Fibroblast of upper back skin (primary cell): Measurements from ENCODE around the gene MOB3A.

Source experiments
- DNase-seq: peaks from one replicate; pipeline ENCODE4 v3.0.0-alpha.2; 2013

MOB3A gene

GRCh38 chr19:2056837-2057192 lies 39.3 kb downstream of the MOB3A start:
- no peak for DNase-seq

DNA sequence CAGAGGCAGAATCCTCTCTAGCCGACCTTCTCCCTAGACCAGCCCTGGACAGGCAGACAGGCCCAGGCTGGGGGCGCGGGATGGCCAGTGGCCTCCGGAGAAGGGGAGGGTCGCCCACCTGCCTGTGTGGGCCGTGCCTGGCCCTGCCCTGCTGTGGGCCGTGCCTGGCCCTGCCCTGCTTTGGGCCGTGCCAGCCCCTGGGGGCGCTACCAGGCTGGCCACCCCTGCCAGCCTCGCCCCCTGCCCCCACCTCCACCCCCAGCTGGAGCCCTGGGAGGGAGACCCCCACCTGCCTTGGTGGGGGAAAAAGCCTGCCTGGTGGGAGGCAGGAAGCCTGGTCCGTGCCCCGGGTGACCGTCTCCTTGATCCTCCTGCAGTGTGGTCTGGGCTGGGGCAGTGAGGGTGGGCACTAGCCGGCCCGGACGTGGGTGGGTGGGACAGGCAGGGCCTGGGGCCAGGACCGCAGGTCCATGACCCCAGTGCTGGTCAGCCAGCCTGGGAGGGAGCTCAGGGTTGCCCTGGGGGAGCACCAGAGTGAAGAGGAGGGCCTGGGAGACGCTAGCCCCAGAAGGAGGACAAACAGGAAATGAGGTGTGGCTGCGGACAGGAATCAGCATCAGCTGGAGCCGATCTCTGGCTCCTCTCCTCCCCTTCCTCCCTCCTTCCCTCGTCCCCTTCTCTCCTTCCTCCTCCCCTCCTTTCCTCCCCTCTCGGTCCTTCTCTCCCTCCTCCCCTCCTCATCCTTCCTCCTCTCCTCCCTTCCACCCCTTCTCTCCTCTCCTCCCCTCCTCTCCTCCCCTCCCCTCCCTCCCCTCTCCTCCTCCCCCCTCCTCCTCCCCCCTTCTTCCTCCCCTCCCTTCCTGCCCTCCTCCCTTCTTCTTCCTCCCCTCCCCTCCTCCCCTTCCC lies 39.9 kb downstream of the MOB3A start:
- peak; percentile 79 for DNase-seq

- no peak for DNase-seq
Measured at GRCh38 chr19:2054763-2055162, 41.4 kb downstream of the MOB3A start.

DNA sequence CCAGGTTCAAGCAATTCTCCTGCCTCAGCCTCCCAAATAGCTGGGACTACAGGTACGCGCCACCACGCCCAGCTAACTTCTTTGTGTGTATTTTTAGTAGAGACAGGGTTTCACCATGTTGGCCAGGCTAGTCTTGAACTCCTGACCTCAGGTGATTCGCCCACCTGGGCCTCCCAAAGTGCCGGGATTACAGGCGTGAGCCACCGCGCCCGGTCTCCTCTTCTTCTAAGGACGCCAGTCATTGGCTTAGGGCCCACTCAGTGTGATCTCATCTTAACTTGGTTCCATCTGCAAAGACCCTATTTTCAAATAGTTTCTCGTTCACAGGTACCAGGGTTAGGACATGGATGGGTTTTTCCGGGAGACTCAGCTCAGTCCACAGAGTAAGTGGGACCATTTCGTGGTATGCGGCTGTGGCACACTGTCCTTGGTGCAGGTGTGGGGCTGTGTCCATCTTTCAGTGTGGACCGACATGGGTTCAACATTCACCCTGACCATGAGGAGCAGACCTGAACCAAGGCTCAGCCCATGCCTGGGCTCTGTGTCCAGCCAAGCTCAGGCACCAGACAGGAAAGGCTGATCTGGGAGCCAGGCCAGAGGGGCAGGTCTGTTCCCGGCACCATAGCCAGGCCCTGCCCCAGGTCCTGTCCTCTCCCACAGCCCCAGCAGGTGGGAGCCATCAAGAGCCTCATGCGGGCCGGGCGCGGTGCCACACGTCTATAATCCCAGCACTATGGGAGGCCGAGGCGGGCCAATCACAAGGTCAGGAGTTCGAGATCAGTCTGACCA lies 42.3 kb downstream of the MOB3A start:
- DNase-seq = peak; percentile 24

DNA sequence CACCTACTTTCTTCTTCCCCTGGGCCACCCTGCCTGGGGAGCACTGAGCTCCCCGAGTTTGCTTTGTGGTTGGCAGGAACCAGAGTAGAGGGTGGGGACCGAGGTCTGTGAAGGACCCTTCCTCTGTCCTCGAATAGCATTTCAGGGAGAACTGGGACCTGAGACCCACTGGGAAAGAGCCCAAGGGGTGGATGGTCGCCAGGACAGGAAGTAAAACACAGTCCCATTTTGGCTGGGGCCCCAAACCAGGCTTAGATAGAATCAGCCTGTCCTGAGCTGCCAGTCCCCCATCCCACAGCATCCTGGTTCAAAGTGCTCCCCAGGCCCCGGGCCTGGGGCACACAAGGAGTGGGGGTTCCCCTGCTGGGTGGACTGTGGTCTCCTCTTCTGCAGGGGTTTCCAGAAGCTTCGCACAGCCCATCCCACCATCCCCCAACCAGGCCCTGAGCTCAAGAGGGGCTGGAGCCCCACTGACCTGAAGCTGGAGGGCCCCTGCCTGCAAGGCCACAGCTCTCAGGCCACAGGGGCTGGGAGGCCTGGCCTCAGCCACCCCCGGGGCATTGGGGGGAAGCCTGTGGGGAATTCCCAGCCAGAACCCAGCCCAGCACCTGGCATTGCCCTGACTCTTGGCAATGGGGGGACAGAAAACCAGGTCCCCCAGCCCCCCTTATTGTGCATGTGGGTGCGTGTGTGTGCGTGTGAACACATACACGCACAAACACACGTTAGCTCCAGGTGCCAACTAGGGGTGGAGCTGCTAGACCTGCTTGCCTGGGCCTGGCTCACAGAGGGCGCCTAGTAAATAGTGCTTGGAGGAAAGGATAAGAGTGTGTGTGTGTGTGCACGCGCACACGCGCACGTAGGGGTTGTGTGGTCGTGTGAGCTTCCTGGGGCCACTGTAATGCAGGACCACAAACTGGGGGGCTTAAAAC lies 44.1 kb downstream of the MOB3A start:
- DNase-seq = no peak

- peak; percentile 86 for DNase-seq
Measured at GRCh38 chr19:2050991-2051772, 44.9 kb downstream of the MOB3A start, which contains the start of gene MKNK2. Gene MKNK2, minus strand, starts transcription at chr19:2051244. Its CDS starts 393 bp downstream, at chr19:2050851.

DNA sequence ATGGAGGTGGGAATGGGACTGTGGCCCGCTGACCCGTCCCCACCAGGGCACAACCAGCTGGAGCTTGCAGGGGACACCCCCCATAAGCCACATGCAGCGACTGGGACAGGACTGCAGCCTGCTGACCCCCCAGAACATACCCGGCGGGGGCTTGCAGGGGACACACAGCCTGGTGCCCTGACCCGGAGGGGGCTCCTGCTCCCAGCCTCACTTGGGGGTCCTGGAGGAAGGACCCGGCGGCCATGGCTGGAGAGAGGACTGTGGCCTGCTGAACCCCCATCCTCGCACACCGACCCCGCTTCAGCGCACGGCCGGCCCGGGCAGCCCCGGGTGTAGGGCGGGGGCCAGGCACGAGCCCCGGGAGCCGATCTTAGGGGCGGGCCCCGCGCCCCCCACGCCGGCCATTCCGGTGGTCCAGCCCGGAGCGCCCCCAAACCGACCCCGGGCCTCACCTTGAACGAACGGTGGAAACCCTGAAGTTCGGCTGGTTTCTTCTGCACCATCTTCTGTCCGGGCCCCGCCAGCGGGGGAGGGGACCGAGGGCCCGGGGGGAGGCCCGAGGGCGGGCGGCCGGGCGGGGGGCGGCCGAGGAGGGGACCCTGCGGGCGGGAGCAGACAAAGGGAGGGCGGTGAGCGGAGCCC lies 45.7 kb downstream of the MOB3A start:
- DNase-seq = no peak

- peak; percentile 39 for DNase-seq
Measured at GRCh38 chr19:2049741-2050348, 46.3 kb downstream of the MOB3A start.

DNA sequence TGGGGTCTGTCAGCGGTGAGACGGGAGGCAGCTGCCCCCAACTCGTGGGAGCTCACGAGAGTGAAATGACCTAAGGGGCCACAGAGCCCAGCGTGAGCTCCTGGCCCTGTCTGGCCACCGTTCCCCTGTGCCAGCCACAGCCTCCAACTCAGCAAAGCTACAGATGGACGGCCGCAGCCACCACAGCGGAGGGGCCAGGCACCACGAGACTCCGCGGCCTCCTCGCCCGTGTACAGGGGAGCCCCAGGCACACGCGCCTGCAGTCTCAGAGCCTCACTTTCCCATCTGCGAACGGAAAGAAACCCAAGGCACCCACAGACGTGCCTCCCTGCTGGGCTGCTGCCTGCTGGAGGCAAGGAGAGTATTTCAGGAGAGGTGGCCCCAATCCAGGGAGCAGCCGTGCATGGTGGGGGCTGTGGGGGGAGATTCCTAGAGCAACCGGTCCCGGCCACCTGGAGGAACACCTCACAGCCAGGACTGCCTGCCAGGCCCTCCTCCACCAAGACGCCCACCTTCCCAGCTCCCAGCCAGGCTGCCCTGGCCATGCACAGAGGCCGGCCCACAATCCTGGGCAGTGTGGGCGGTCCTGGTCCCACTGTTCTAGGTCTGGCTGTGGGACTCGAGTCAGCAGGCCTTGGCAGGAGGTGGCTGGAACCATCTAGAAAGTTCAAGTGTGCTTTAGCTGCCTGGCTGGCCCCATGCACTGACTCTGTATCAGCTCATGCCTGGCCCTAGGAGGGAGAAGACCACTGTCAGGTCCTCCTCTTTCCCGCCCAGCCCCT lies 47.0 kb downstream of the MOB3A start:
- no peak for DNase-seq

GRCh38 chr19:2048104-2048958 lies 47.8 kb downstream of the MOB3A start:
- no peak for DNase-seq

DNA sequence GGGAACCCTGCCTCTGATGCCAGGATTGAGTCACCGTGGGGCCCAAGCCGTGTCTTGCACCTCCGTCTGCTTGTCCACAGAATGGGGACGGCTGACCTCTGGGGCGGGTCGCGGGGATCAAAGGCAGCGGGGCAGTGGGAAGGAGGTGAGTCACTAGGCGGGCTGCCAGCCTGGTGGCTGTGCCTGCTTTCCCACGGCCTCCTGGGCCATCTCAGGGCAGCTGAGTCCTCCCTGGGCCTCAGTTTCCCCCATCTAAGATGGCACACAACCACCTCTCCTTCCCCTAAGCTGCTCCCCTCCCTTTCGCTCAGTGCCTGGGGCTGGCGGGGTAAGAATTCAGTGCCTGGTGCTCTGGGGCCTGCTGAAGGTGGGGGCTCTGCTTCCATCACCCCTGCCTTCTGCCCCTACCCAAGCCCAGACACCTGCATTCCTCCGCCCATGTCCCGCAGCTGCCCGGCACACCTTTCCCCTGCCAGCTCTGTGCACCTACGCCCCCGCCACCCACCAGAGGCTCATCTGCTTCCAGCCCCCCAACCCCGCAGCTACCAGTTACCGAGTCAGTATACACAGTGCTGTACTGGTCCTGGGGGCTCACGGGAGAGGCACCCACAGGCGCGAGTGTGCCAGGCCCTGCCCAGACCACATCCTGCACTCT lies 48.5 kb downstream of the MOB3A start:
- no peak for DNase-seq

DNA sequence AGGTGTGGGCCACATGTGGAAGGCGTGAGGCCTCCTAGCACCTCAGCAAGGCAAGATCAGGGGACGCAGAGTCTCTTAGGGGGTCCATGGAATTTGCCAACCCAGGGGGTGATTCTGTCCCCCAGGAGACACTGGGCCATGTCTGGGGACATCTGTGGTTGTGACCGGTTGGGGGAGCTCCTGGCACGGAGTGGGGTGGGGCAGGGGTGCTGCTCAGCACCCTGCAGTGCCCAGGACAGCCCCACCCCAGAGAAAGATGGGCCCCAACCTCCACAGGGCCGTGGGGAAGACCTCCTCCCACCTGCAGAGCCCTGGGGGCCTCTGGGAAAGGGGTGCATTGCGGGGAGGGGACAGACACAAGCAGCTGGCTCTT lies 49.1 kb downstream of the MOB3A start:
- no peak for DNase-seq

DNA sequence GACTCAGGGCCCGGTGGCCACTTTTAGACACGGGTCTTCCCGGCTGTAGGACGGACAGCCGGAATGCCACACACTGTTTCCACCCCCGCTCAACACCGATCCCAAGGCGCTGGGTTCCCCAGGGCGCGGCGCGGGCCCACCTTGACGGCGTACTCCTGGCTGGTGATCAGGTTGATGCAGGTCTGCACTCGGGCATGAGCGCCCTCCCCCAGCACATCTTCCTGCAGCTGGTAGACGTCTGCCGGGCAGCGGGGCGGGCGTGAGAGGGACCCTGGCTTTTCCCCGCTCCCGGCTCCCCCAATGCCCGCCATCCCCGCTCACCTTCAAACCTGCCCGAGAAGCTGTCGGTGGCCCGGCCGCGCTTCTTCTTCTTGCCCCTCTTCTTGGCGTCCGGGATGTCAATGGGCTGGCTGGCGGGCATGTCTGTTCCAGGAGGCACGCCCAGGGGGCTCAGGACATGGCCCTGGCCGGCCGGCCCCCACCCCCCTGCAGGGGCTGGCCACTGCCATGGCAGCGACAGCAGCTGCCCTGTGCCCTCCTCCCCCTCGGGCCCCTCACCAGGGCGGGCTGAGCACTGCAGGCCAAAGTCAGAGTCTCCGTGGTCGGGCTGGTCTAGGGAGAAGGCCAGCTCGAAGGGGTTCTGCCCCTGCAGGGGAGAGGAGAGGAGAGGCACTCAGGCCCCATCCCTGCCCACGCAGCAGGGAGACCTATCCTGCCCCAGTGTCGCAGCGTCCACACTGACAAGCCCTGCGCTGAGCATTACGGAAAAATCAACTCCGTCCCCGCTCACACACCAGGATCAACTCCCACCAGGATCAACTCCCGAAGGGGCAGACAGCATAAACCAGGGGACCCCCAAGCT lies 49.8 kb downstream of the MOB3A start:
- DNase-seq = no peak

DNA sequence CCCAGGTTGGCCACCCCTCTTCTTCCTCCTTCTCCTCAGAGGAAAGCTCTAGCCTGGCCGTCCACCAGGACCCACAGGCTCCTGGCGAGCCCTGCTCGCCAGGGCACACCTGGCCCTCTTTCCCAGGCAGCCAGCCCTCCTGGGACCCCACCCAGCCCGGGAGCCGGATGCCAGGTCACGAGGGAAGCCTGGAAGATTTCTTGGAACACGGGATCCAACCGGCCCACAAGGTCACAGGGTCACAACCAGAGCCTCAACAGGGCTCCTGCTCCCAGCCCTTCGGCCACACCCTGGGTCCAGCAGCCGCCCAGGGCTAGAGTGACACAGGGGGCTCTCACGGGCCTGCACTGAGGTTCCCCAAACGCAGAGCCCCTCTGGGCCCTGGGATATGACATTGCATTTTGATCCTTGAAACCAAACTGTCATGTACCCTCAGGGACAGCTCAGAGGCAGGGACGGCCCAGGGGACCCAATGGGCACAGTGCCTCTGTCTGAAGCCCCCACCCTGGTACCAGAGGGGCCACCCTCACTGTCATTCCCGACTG lies 50.6 kb downstream of the MOB3A start:
- no peak for DNase-seq

- no peak for DNase-seq
Measured at GRCh38 chr19:2044709-2045500, 51.2 kb downstream of the MOB3A start.

DNA sequence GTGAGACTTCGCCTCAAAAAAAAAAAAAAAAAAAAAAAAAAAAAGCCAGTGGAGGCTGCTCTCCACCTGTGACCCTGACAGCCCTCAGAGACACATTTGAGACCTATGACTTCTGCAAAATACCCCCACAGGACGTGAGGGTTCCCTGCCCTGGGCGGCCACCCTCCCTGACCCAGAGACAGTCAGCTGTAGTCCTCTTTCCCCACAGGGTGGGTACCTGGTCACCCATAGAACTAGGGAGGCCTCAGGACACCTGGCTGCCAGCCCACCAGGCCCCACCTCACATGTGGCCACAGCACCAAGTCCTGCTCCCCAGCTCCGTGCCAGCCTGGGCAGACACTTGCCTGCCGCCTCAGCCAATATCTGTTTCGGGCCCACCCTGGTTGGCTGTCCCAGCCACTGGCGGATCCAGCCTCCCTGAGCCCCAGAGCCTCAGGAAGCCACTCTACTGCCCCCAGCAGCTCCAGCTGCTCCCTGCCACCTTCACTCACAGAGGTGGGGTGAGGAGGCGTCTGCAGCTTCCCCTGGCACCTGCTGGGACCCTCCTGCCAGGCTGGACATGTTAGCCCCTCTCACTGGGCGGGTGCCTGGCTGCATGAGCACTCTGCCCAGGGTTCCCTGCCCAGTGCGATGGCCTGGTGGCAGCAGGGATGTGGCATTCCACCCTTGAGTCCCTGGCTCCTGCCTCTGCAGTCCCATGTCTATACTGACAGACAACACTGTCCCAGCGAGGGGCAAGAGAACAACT lies 52.0 kb downstream of the MOB3A start:
- DNase-seq = no peak
